HepG2 (cell line): Measurements from ENCODE around the gene FAM118B. TPM values are rescaled to one million over a fixed set of nuclear protein-coding genes. Genes with fewer than 3 reads are reported as not detected.

ENCODE experiments used
- BRCA1 ChIP-seq: sonication (generic); formaldehyde crosslinking; IDR thresholded peaks from 2 replicates; pipeline ENCODE4 v1.4.0; 2020; ENCODE audit warnings: missing genetic modification reagents
- FOSL2 ChIP-seq: sonication (generic); formaldehyde crosslinking; IDR thresholded peaks from 2 replicates; pipeline ENCODE4 v1.4.0; 2020; ENCODE audit warnings: missing genetic modification reagents
- JARID2 ChIP-seq: sonication (generic); formaldehyde crosslinking; IDR thresholded peaks from 2 replicates; pipeline ENCODE4 v1.8.1; 2023; ENCODE audit warnings: missing genetic modification reagents, inconsistent platforms; ENCODE audit not compliant: insufficient replicate concordance
- MATR3 ChIP-seq: sonication (generic); formaldehyde crosslinking; IDR thresholded peaks from 2 replicates; pipeline ENCODE4 v1.4.0; 2020; ENCODE audit warnings: missing genetic modification reagents
- NR2F2 ChIP-seq: IDR thresholded peaks from 2 replicates; pipeline ENCODE4 v1.6.1; 2012; ENCODE audit warnings: low read depth, inconsistent platforms, borderline replicate concordance
- RFX5 ChIP-seq: IDR thresholded peaks from 2 replicates; pipeline ENCODE4 v1.6.1; 2011; ENCODE audit warnings: low read depth, low read length, improper control_type of control experiment
- SALL1 ChIP-seq: sonication (generic); formaldehyde crosslinking; IDR thresholded peaks from 2 replicates; pipeline ENCODE4 v1.8.0; 2022; ENCODE audit warnings: mild to moderate bottlenecking, missing genetic modification reagents
- TAF1 ChIP-seq: sonication (generic); formaldehyde crosslinking; IDR thresholded peaks from 2 replicates; pipeline ENCODE4 v1.4.0; 2020; ENCODE audit warnings: missing genetic modification reagents
- YEATS2 ChIP-seq: sonication (generic); formaldehyde crosslinking; IDR thresholded peaks from 2 replicates; pipeline ENCODE4 v1.4.0; 2020; ENCODE audit warnings: missing genetic modification reagents, borderline replicate concordance
- ZFAT ChIP-seq: sonication (generic); formaldehyde crosslinking; conservative IDR thresholded peaks from 2 replicates; pipeline ENCODE4 v1.8.1; 2023; ENCODE audit warnings: missing genetic modification reagents, inconsistent platforms
- ZNF207 ChIP-seq: fragments of 450-650 bp; IDR thresholded peaks from 2 replicates; pipeline ENCODE4 v1.6.1; 2016; ENCODE audit warnings: antibody characterized with exemption, borderline replicate concordance
- ZNF652 ChIP-seq: IDR thresholded peaks from 2 replicates; pipeline ENCODE4 v1.6.1; 2016; ENCODE audit warnings: low read depth, borderline replicate concordance
- ZSCAN31 ChIP-seq: sonication (generic); formaldehyde crosslinking; IDR thresholded peaks from 2 replicates; pipeline ENCODE4 v1.5.0; 2020; ENCODE audit warnings: low read depth, mild to moderate bottlenecking, missing genetic modification reagents
- polyA plus RNA-seq, 8 experiments: library from polyadenylated mRNA; depleted of rRNA in 3 of 8; stranded (reverse) in 7 of 8; unstranded in 1 of 8; fragments of >200 nt; fragmentation: Illumina TruSeq in 4 of 8; extraction: Trizol in 4 of 8; gene quantifications; 2 replicates each; pipeline versions ENCODE4 v1.2.1 to v1.2.3, GENCODE V29; 2011 to 2016; ENCODE audit warnings: low read depth in 4 of 8, missing spikeins in 1 of 8, mixed read lengths in 1 of 8; ENCODE audit not compliant: insufficient read depth in 1 of 8
- total RNA-seq, 5 experiments: library from RNA; depleted of rRNA; stranded (reverse); fragments of >200 nt; fragmentation: Illumina TruSeq; extraction: Trizol; gene quantifications; 2 replicates each; pipeline ENCODE4 v1.2.3, GENCODE V29; 2016; ENCODE audit warnings: low read depth in 1 of 5
- TF ChIP-seq, protein P1 (sequence below): sonication (generic); formaldehyde crosslinking; IDR thresholded peaks from 2 replicates; pipeline ENCODE4 v1.4.0; 2020; ENCODE audit warnings: missing genetic modification reagents
- TF ChIP-seq, protein P2 (sequence below): sonication (generic); formaldehyde crosslinking; IDR thresholded peaks from 2 replicates; pipeline ENCODE4 v1.4.0; 2020; ENCODE audit warnings: missing genetic modification reagents, low read depth, mild to moderate bottlenecking, borderline replicate concordance
- TF ChIP-seq, protein P3 (sequence below): sonication (generic); formaldehyde crosslinking; IDR thresholded peaks from 2 replicates; pipeline ENCODE4 v1.4.0; 2020; ENCODE audit warnings: missing genetic modification reagents
- TF ChIP-seq, protein P4 (sequence below): sonication (generic); formaldehyde crosslinking; IDR thresholded peaks from 2 replicates; pipeline ENCODE4 v1.5.1; 2020; ENCODE audit warnings: mild to moderate bottlenecking, missing genetic modification reagents, borderline replicate concordance
- TF ChIP-seq, protein P5 (sequence below): sonication (generic); formaldehyde crosslinking; IDR thresholded peaks from 2 replicates; pipeline ENCODE4 v1.4.0; 2020; ENCODE audit warnings: mild to moderate bottlenecking, missing genetic modification reagents

Gene FAM118B
- total and polyA plus RNA-seq, 2 of the 13 experiments (the other 11 are each of a cell fraction or from before 2014, with no cell fraction given): 10.2 to 25.7 TPM

DNA sequence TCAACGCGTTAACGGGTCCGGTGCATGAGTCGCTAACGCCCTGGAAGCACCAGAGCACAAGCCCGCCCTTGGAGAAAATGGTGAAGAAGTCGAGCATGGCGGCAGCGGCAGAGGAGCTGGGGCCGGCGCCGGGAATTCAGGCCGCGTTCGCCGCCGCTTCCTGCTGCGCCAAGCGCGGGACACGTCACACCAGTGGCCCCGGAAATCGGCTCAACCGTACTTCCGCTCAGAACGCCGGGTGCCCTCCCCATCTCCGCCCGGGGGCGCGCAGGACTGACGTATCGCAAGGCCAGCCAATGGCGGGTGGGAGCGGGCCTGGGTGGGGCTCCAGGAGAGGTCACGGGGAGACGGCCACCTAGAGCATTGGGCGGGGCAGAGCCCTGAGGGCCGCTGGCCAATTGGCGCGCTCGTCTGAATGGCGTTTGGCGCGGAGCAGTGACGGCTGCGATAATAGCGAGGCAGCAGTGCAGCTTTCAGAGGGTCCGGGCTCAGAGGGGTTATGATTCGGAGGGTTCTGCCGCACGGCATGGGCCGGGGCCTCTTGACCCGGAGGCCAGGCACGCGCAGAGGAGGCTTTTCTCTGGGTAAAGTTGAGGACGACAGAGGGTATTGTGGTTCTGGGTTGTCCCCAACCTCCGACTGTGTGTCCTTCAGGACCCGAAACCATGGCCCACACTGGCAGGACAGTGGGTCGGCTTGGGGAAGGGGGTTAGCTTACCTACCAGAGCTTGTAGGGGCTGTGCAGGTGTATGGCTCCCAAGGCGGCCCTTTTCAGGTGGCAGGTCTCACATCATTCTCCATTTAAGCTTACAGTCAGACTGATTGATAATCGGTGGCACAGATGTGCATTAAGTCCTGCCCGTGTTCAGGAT is 57.4 kb downstream of the FAM118B start, which contains the start of the genes FOXRED1 and SRPRA (continued):
- TF ChIP-seq TAF1 (CRISPR knock-in tag) (peak; percentile 80), RFX5 (peak; percentile 79), ZSCAN31 (CRISPR knock-in tag) (peak; percentile 61), FOSL2 (peak; percentile 50; the same call in 1 of the 2 replicates), ZFAT (CRISPR knock-in tag) (no peak), SALL1 (CRISPR knock-in tag) (peak; percentile 72), YEATS2 (CRISPR knock-in tag) (peak; percentile 94; the same call in 1 of the 2 replicates), MATR3 (CRISPR knock-in tag) (no peak), BRCA1 (CRISPR knock-in tag) (peak; percentile 6; the same call in 1 of the 2 replicates), NR2F2 (peak; percentile 9; the same call in 1 of the 2 replicates), JARID2 (no peak), ZNF207 (no peak), ZNF652 (CRISPR knock-in tag) (no peak)
- TF ChIP-seq, protein P1, sequence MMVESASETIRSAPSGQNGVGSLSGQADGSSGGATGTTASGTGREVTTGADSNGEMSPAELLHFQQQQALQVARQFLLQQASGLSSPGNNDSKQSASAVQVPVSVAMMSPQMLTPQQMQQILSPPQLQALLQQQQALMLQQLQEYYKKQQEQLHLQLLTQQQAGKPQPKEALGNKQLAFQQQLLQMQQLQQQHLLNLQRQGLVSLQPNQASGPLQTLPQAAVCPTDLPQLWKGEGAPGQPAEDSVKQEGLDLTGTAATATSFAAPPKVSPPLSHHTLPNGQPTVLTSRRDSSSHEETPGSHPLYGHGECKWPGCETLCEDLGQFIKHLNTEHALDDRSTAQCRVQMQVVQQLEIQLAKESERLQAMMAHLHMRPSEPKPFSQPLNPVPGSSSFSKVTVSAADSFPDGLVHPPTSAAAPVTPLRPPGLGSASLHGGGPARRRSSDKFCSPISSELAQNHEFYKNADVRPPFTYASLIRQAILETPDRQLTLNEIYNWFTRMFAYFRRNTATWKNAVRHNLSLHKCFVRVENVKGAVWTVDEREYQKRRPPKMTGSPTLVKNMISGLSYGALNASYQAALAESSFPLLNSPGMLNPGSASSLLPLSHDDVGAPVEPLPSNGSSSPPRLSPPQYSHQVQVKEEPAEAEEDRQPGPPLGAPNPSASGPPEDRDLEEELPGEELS (CRISPR knock-in tag): peak; percentile 16; the same call in 1 of the 2 replicates
- TF ChIP-seq, protein P2, sequence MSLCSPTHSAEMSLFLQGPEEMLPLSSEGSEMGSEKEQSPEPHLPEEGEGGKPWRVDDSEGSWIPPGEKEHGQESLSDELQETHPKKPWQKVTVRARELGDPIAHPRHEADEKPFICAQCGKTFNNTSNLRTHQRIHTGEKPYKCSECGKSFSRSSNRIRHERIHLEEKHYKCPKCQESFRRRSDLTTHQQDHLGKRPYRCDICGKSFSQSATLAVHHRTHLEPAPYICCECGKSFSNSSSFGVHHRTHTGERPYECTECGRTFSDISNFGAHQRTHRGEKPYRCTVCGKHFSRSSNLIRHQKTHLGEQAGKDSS (CRISPR knock-in tag): peak; percentile 31; the same call in 1 of the 2 replicates
- TF ChIP-seq, protein P3, sequence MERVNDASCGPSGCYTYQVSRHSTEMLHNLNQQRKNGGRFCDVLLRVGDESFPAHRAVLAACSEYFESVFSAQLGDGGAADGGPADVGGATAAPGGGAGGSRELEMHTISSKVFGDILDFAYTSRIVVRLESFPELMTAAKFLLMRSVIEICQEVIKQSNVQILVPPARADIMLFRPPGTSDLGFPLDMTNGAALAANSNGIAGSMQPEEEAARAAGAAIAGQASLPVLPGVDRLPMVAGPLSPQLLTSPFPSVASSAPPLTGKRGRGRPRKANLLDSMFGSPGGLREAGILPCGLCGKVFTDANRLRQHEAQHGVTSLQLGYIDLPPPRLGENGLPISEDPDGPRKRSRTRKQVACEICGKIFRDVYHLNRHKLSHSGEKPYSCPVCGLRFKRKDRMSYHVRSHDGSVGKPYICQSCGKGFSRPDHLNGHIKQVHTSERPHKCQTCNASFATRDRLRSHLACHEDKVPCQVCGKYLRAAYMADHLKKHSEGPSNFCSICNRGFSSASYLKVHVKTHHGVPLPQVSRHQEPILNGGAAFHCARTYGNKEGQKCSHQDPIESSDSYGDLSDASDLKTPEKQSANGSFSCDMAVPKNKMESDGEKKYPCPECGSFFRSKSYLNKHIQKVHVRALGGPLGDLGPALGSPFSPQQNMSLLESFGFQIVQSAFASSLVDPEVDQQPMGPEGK (CRISPR knock-in tag): peak; percentile 73
- TF ChIP-seq, protein P4, sequence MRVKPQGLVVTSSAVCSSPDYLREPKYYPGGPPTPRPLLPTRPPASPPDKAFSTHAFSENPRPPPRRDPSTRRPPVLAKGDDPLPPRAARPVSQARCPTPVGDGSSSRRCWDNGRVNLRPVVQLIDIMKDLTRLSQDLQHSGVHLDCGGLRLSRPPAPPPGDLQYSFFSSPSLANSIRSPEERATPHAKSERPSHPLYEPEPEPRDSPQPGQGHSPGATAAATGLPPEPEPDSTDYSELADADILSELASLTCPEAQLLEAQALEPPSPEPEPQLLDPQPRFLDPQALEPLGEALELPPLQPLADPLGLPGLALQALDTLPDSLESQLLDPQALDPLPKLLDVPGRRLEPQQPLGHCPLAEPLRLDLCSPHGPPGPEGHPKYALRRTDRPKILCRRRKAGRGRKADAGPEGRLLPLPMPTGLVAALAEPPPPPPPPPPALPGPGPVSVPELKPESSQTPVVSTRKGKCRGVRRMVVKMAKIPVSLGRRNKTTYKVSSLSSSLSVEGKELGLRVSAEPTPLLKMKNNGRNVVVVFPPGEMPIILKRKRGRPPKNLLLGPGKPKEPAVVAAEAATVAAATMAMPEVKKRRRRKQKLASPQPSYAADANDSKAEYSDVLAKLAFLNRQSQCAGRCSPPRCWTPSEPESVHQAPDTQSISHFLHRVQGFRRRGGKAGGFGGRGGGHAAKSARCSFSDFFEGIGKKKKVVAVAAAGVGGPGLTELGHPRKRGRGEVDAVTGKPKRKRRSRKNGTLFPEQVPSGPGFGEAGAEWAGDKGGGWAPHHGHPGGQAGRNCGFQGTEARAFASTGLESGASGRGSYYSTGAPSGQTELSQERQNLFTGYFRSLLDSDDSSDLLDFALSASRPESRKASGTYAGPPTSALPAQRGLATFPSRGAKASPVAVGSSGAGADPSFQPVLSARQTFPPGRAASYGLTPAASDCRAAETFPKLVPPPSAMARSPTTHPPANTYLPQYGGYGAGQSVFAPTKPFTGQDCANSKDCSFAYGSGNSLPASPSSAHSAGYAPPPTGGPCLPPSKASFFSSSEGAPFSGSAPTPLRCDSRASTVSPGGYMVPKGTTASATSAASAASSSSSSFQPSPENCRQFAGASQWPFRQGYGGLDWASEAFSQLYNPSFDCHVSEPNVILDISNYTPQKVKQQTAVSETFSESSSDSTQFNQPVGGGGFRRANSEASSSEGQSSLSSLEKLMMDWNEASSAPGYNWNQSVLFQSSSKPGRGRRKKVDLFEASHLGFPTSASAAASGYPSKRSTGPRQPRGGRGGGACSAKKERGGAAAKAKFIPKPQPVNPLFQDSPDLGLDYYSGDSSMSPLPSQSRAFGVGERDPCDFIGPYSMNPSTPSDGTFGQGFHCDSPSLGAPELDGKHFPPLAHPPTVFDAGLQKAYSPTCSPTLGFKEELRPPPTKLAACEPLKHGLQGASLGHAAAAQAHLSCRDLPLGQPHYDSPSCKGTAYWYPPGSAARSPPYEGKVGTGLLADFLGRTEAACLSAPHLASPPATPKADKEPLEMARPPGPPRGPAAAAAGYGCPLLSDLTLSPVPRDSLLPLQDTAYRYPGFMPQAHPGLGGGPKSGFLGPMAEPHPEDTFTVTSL (CRISPR knock-in tag): no peak
- TF ChIP-seq, protein P5, sequence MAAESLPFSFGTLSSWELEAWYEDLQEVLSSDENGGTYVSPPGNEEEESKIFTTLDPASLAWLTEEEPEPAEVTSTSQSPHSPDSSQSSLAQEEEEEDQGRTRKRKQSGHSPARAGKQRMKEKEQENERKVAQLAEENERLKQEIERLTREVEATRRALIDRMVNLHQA (CRISPR knock-in tag): no peak
